HUES64 (cell line): ENCODE measurements around the gene RNF220.

Experiments used
- H3K27ac ChIP-seq: 2 replicates; pipeline ENCODE4 v1.7.0; 2013; ENCODE audit warnings: low read depth, low read length, inconsistent platforms
- H3K27me3 ChIP-seq: 2 replicates; pipeline ENCODE4 v1.6.1; 2013; ENCODE audit warnings: mild to moderate bottlenecking, low read length; ENCODE audit not compliant: insufficient read depth
- H3K36me3 ChIP-seq: 2 replicates; pipeline ENCODE4 v1.6.1; 2013; ENCODE audit warnings: mild to moderate bottlenecking, low read length; ENCODE audit not compliant: insufficient read depth
- H3K4me1 ChIP-seq: 2 replicates; pipeline ENCODE4 v1.6.1; 2013; ENCODE audit warnings: mild to moderate bottlenecking, low read length, moderate library complexity; ENCODE audit not compliant: insufficient read depth
- H3K4me3 ChIP-seq: 2 replicates; pipeline ENCODE4 v1.5.1; 2013; ENCODE audit warnings: mild to moderate bottlenecking, low read length, moderate library complexity
- H3K9ac ChIP-seq: 2 replicates; pipeline ENCODE4 v1.6.1; 2013; ENCODE audit warnings: mild to moderate bottlenecking, low read depth, low read length
- H3K9me3 ChIP-seq: 2 replicates; pipeline ENCODE4 v1.6.1; 2013; ENCODE audit warnings: low read depth, low read length; ENCODE audit not compliant: insufficient read depth
- WGBS: fragments of 150-250, 120-280 bp; methylation state at CpG from one replicate; pipeline ENCODE4 v1.1.7; 2013; ENCODE audit warnings: missing lambda C conversion rate; 5-methylcytosine and 5-hydroxymethylcytosine counted together

The RNF220 gene

DNA sequence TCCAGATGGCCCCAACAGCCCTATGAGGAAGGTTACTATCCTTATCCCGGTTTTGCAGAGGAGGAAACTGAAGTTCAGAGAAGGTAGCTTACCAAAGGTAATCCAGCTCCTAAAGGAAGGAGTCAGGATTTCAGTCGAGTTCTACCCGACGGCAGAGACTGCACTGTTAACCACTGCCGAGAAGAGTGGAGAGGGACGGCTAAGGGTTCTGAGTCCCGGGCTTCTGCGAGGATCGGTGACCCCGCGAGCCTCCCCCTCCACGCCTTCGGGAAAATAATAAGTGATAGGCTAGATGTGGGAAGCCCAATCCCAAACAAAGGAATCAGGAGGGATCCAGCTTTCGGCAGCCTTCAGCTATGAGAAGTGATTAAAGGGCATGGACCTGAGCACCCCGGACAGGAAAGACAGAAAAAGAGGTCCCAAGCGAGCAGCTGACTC, 268.6 kb downstream of the RNF220 start:
- no peaks in the 10 kb centered on the region for H3K27me3 ChIP-seq
- no peaks in the 10 kb centered on the region for H3K36me3 ChIP-seq
- WGBS = 4% methylated on average over 16 of the region's 16 CpGs
- H3K4me1 ChIP-seq = peaks cover 36% of the 10 kb centered on the region
- peak overlapping the region; percentile 31; the same call in 1 of the 2 replicates for H3K27ac ChIP-seq
- H3K4me3 ChIP-seq = peak overlapping the region; percentile 84
- H3K9ac ChIP-seq = peak overlapping the region; percentile 66
- no peaks in the 10 kb centered on the region for H3K9me3 ChIP-seq

DNA sequence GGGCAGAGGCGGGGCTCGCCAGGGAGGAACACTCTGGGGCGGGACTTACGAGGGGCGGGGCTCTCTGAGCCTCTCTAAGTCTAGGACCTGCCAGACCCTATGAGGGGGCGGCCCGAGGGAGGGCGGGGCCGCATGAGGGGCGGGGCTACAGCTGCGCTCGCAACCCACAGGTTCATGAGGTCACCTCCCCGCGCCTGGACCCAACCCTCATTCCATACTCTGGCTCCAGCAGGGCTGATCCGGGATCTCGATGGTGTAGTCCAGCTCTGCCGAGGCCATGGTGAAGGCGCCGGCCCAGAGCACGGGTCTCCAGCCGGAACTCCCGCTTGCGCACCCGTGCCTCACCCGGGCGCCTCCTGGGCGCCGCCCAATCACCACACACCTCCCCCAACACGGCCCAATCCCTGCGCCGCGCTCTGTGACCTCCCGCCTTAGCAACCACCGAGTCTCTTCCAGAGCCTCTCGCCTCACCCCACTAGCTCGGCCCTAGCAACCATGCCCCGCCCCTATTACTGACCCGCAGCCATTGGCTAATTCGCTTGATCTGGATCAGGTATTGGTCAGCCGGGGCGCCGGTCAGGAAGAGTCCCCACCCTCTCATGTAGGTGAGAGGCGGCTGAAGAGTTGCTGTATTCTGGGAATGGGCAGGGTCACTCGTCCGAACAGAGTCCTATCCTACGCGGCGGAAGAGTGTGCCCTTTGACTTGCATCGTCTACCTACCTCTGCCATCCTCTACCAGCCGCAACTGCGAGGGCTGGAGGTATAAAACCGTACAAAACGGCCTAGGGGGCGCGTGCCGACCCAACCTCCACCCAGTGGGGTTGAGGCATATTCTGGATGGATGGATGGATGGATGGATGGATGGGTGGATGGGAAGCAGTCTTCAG, 269.3 kb downstream of the RNF220 start, which contains the start of the genes ARMH1 and TMEM53:
Gene ARMH1, plus strand, starts transcription at position 602 of the 888 bp plus-strand sequence. CDS start 14,984 bp downstream, outside the sequence.
Gene TMEM53, minus strand, starts transcription at position 369 of the 888 bp plus-strand sequence. Its CDS starts 90 bp downstream, at position 279.
- H3K27me3 ChIP-seq = no peaks in the 10 kb centered on the region
- peak within 1 kb of the TSS; percentile 82 for H3K27ac ChIP-seq
- no peaks in the 10 kb centered on the region for H3K9me3 ChIP-seq
- H3K4me3 ChIP-seq = peak within 1 kb of the TSS; percentile 84
- H3K4me1 ChIP-seq = peaks cover 36% of the 10 kb centered on the region
- 1% methylated on average over 56 of the region's 56 CpGs for WGBS
- H3K36me3 ChIP-seq = no peaks in the 10 kb centered on the region
- H3K9ac ChIP-seq = peak within 1 kb of the TSS; percentile 71

DNA sequence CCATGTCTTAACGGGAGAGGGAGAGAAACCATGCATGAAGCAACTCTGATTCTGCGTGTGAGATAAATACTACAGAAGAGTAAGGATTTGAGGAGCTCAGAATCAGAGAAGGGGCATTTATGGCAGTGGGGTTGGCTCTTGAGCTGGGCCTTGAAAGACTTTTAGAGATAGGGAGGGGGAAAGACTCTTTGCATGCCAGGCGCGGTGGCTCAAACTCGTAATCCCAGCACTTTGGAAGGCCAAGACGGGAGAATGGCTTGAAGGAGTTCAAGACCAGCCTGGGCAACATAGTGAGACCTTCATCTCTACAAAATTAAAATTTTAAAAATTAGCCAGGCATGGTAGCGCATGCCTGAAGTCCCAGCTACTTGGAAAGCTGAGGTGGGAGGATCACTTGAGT, 270.1 kb downstream of the RNF220 start:
- no peaks in the 10 kb centered on the region for H3K36me3 ChIP-seq
- H3K4me3 ChIP-seq = peak overlapping the region; percentile 84
- peaks cover 36% of the 10 kb centered on the region for H3K4me1 ChIP-seq
- no peaks in the 10 kb centered on the region for H3K27me3 ChIP-seq
- H3K9ac ChIP-seq = 0 out of 2 replicates have a peak overlapping the region, but pooled peaks have one; percentile 71
- H3K9me3 ChIP-seq = no peaks in the 10 kb centered on the region
- 87% methylated on average over 7 of the region's 7 CpGs for WGBS
- no peak overlapping the region for H3K27ac ChIP-seq

DNA sequence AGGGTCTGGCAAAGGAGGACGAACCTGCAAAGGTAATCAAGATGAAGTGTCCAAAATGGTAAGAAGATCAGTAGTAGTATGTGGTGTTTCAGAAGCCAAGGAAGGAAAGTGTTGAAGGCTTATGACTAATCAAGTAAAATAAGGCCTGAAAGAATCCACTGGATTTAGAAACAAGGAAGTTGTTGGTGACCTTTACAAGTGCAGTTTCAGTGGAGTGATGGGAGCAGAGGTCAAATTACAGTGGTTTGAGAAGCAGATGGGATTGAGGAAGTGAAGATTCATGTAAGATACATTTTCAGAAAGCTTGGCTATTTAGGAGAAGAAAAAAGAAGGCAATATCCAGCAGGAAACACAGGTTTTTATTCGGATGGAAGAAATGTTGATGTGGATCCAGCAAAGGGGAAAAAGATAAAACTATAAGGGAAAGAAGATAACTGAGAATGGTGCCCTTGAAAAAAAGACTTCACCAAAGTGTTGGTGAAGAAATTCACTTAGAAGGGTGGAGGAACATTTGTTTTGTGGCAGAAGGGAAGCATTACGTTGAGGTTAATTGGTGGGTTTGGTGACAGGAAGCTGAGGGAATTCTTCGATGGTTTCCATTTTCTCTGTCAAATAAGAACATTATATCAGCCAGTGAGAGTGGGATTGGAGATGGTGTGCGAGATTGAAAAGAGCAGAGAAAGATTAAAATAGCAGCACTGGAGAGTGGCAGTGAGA, 271.6 kb downstream of the RNF220 start:
- Histone ChIP-seq H3K4me1 (peaks cover 39% of the 10 kb centered on the region), H3K9ac (no peak overlapping the region), H3K27ac (no peak overlapping the region), H3K27me3 (no peaks in the 10 kb centered on the region), H3K4me3 (no peak overlapping the region), H3K9me3 (no peaks in the 10 kb centered on the region), H3K36me3 (no peaks in the 10 kb centered on the region)
- 90% methylated on average over 5 of the region's 5 CpGs for WGBS

DNA sequence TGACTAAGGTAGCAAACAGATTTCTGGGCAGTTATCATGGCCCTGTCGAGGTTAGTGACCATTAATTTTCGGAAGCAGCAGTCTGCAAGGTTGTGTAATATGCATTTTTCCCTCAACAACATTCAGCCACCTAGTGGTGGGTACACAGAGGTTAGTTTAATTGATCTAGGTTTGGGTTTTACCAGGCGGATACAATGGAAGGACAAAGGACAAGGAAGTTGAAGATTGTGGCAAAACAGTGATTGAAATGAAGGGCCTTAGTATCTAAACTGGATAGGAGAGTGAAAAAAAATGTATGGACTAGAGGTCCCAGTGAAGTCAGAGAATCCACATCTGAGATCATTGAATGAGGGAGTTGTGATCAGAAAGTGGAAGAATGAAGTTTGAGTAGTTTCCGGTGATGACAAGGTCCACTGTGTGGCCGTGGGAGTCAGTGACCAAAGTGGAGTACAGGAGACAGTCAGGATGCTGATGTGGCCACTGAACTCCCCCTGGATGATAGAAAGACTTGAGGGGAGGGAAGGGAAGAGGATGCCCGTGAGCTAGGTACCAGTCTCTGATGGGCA, 272.2 kb downstream of the RNF220 start:
- H3K27me3 ChIP-seq = no peaks in the 10 kb centered on the region
- no peak overlapping the region for H3K27ac ChIP-seq
- H3K9me3 ChIP-seq = no peaks in the 10 kb centered on the region
- no peaks in the 10 kb centered on the region for H3K36me3 ChIP-seq
- WGBS = 80% methylated on average over 5 of the region's 6 CpGs
- H3K4me3 ChIP-seq = no peak overlapping the region
- peaks cover 40% of the 10 kb centered on the region for H3K4me1 ChIP-seq
- H3K9ac ChIP-seq = no peak overlapping the region

DNA sequence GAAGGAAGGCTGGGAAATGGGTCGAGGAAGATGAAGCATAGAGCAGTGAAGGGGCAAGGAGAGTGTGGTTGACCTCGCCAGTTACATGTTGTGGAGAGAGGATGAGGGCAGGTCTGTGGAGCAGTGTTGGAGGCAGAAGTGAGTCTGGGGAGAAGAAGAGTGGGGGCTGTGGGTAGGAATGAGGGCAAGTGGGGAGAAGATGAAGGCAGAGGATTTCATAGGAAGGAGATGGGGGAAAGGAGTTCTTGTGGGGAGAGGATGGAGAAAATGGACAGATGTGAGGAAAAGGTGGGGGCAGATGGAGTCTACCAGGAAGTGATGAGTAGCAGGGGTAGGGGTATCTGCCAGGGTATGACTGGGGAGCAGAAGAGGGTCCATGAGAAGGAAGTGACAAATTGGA, 273.1 kb downstream of the RNF220 start:
- WGBS = 88% methylated on average over 2 of the region's 2 CpGs
- H3K4me3 ChIP-seq = no peak overlapping the region
- no peaks in the 10 kb centered on the region for H3K27me3 ChIP-seq
- H3K27ac ChIP-seq = no peak overlapping the region
- H3K36me3 ChIP-seq = no peaks in the 10 kb centered on the region
- no peaks in the 10 kb centered on the region for H3K9me3 ChIP-seq
- peaks cover 32% of the 10 kb centered on the region for H3K4me1 ChIP-seq
- H3K9ac ChIP-seq = no peak overlapping the region

DNA sequence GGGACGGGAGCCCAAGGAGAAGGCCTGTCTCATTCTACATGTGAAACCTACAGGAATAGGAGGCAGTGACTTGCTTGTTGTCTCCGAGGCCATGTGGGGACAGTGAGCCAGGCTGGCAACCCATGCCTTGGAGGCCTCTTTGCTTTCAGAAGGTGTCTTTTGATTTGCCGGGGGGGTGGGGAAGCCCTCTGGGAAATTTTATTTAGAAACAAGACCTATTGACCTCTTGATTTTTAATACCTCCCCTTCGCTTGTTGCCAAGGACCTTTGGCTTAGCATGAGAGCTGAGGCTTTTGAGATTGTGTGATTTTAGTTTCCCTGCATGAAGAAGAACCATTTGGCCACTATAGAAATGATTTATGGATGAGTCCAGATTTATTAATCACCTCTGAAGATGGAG, 273.6 kb downstream of the RNF220 start:
- WGBS = 94% methylated on average over 4 of the region's 4 CpGs
- no peak overlapping the region for H3K27ac ChIP-seq
- no peaks in the 10 kb centered on the region for H3K27me3 ChIP-seq
- H3K36me3 ChIP-seq = no peaks in the 10 kb centered on the region
- no peaks in the 10 kb centered on the region for H3K9me3 ChIP-seq
- H3K4me3 ChIP-seq = no peak overlapping the region
- no peak overlapping the region for H3K9ac ChIP-seq
- H3K4me1 ChIP-seq = peaks cover 27% of the 10 kb centered on the region

DNA sequence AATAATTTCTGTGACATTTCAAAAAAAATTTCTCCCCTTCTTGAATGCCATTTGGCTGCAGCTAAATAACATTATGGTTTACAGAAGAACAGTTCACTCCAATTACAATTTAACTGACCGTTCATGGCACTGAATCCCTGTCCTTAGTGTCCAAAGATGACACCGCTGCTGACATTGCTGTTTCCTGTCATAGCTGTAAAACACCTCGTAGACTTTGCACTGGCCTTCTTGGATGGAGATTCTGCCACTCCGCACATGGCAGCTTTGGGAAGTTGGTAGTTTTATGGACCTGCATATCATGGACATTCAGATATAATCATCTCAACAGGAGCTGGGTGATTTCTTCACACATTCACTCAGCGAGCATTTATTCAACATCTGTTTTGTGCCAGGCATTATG, 274.4 kb downstream of the RNF220 start:
- Histone ChIP-seq H3K27me3 (no peaks in the 10 kb centered on the region), H3K4me3 (no peak overlapping the region)
- WGBS = 99% methylated on average over 5 of the region's 5 CpGs

DNA sequence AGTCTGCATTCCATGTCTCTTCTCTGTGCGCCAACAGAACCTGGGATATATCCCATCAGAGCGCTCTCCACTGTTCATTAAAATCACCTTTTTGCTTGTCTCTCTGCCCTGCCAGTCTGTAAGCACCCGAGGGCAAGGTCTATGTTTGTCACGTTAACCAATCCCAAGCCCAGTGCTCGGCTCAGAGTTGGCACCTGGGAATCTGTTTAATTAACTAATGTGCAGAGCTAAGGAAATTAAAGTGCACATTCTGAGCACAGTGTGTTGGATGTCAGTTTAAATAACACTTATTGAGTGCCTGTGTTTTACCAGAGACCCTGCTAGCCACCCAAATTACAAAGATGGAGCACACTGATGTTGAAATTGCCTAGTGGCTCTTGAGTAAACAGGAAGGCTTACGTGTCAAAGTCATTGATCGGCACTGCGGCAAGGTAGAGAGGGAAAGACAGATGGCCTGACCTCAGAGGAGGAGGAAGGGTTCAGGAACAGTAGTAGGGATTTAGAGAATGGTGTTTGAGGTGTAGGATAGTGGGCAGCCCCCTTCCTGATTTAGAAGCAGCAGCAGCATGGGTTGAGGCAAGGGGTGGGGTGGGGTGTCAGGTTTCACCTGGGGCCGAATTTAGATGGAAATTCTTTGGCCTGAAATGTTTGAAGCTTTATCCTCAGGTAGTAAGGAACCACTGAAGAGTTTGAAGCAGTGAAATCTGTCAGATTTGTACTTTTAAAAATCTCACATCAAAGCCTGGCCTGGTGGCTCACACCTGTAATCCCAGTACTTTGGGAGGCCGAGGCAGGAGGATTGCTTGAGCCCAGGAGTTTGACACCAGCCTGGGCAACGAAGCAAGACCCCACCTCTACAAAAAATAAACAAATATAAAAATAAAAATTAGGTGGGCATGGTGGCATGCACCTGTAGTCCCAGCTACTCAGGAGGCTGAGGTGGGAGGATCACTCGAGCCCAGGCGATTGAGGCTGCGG, 277.1 kb downstream of the RNF220 start:
- Histone ChIP-seq H3K4me3 (no peak overlapping the region), H3K9ac (no peak overlapping the region), H3K4me1 (peaks cover 13% of the 10 kb centered on the region), H3K9me3 (no peaks in the 10 kb centered on the region), H3K36me3 (no peaks in the 10 kb centered on the region), H3K27ac (no peak overlapping the region; the same call in 1 of the 2 replicates), H3K27me3 (no peaks in the 10 kb centered on the region)
- 79% methylated on average over 14 of the region's 14 CpGs for WGBS

More for the DNA sequence above, 274.4 kb downstream of the RNF220 start:
- H3K9ac ChIP-seq = no peak overlapping the region
- peaks cover 26% of the 10 kb centered on the region for H3K4me1 ChIP-seq
- H3K9me3 ChIP-seq = no peaks in the 10 kb centered on the region
- no peak overlapping the region for H3K27ac ChIP-seq
- no peaks in the 10 kb centered on the region for H3K36me3 ChIP-seq

DNA sequence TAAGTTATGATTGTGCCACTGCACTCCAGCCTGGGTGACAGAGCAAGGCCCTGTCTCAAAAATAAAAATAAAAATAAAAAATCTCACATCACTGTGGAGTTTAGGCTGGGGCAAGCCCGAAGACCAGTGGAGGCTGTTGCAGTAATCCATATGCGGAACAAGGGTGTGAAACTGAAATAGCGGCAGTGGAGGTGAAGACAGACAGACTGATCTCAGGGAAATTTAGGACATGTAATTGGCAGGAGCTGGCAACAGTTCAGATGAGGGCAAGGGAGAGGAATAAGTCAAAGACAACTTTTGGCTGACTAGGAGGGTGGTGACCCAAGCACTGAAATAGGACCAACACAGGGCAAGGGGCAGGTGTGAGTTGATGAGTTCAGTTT, 277.8 kb downstream of the RNF220 start:
- whole genome bisulfite sequencing = 95% methylated on average over 3 of the region's 3 CpGs
- no peak overlapping the region for H3K9ac ChIP-seq
- H3K9me3 ChIP-seq = no peaks in the 10 kb centered on the region
- H3K4me3 ChIP-seq = no peak overlapping the region
- no peak overlapping the region for H3K27ac ChIP-seq
- H3K4me1 ChIP-seq = peaks cover 9% of the 10 kb centered on the region
- no peaks in the 10 kb centered on the region for H3K36me3 ChIP-seq
- no peaks in the 10 kb centered on the region for H3K27me3 ChIP-seq
